WTC11 (cell line): ENCODE results near the gene UCHL5. TPM values are rescaled to one million over a fixed set of nuclear protein-coding genes. Genes with fewer than 3 reads are reported as not detected.
A peak's percentile ranks its signal among the peaks of the same experiment; 100 is the strongest.

Source experiments
- ATAC-seq: fragments of 200-7000 bp; cut with Tn5 transposase; 2 replicates; pipeline ENCODE4 v1.10.0; 2021; ENCODE audit warnings: mild to moderate bottlenecking, moderate library complexity
- CTCF ChIA-PET: fragments of 300-600 bp; sonication (Branson Sonifier 250); formaldehyde crosslinking; loops from one replicate; lab custom pipeline; 2021; ENCODE audit warnings: antibody characterized with exemption; lab: Charles Lee
- POLR2A ChIA-PET: fragments of 350-600 bp; sonication (Branson Sonifier 250); formaldehyde crosslinking; loops from one replicate; lab custom pipeline; 2021; ENCODE audit warnings: antibody characterized with exemption; lab: Charles Lee
- DNase-seq: peaks from one replicate; pipeline ENCODE4 v3.0.0; 2021; ENCODE audit warnings: low spot score
- H3K27ac Mint-ChIP-seq: 2 replicates; pipeline ENCODE4 v1.8.0; 2021; ENCODE audit warnings: mixed read lengths
- H3K27me3 Mint-ChIP-seq: 2 replicates; pipeline ENCODE4 v1.8.0; 2021; ENCODE audit warnings: low read depth, mild to moderate bottlenecking, moderate library complexity, mixed read lengths
- H3K36me3 Mint-ChIP-seq: 2 replicates; pipeline ENCODE4 v1.8.0; 2021; ENCODE audit warnings: mixed read lengths
- H3K4me1 Mint-ChIP-seq: 2 replicates; pipeline ENCODE4 v1.8.0; 2022; ENCODE audit warnings: mixed read lengths
- H3K4me3 Mint-ChIP-seq: 2 replicates; pipeline ENCODE4 v1.8.0; 2021; ENCODE audit warnings: mild to moderate bottlenecking, moderate library complexity, mixed read lengths
- H3K9me3 Mint-ChIP-seq: 2 replicates; pipeline ENCODE4 v1.8.0; 2021; ENCODE audit warnings: mixed read lengths
- ATF1 ChIP-seq: sonication (generic); formaldehyde crosslinking; IDR thresholded peaks from 2 replicates; pipeline ENCODE4 v1.8.1; 2023; ENCODE audit warnings: mild to moderate bottlenecking, moderate library complexity, missing genetic modification reagents
- CBFB ChIP-seq: sonication (generic); formaldehyde crosslinking; IDR thresholded peaks from 2 replicates; pipeline ENCODE4 v1.8.1; 2022; ENCODE audit warnings: mild to moderate bottlenecking, low read depth, missing genetic modification reagents
- EMX1 ChIP-seq: fragments of 250-450 bp; sonication (Bioruptor Pico); IDR thresholded peaks from 2 replicates; pipeline ENCODE4 v1.8.0; 2021; ENCODE audit warnings: mild to moderate bottlenecking
- FOXP1 ChIP-seq: sonication (generic); formaldehyde crosslinking; IDR thresholded peaks from 2 replicates; pipeline ENCODE4 v1.8.0; 2022; ENCODE audit warnings: missing genetic modification reagents, mild to moderate bottlenecking, moderate library complexity, borderline replicate concordance
- JAZF1 ChIP-seq: fragments of 250-450 bp; sonication (Bioruptor Pico); IDR thresholded peaks from 2 replicates; pipeline ENCODE4 v1.9.0; 2021; ENCODE audit warnings: moderate library complexity, mild to moderate bottlenecking, inconsistent platforms
- KAT7 ChIP-seq: sonication (generic); formaldehyde crosslinking; IDR thresholded peaks from 2 replicates; pipeline ENCODE4 v1.8.1; 2023; ENCODE audit warnings: missing genetic modification reagents, mild to moderate bottlenecking, borderline replicate concordance
- PREB ChIP-seq: sonication (generic); formaldehyde crosslinking; IDR thresholded peaks from 2 replicates; pipeline ENCODE4 v1.8.1; 2022; ENCODE audit warnings: mild to moderate bottlenecking, missing genetic modification reagents, moderate library complexity, borderline replicate concordance
- PRRX2 ChIP-seq: fragments of 250-450 bp; sonication (Bioruptor Pico); IDR thresholded peaks from 2 replicates; pipeline ENCODE4 v1.8.0; 2021; ENCODE audit warnings: mild to moderate bottlenecking
- TP53 ChIP-seq: sonication (generic); formaldehyde crosslinking; IDR thresholded peaks from 2 replicates; pipeline ENCODE4 v1.8.1; 2023; ENCODE audit warnings: mild to moderate bottlenecking, missing genetic modification reagents
- ZNF121 ChIP-seq: sonication (generic); formaldehyde crosslinking; IDR thresholded peaks from 2 replicates; pipeline ENCODE4 v1.8.0; 2023; ENCODE audit warnings: missing genetic modification reagents
- ZNF281 ChIP-seq: sonication (generic); formaldehyde crosslinking; IDR thresholded peaks from 2 replicates; pipeline ENCODE4 v1.8.0; 2023; ENCODE audit warnings: mild to moderate bottlenecking, missing genetic modification reagents
- ZNF416 ChIP-seq: fragments of 250-450 bp; sonication (Bioruptor Pico); IDR thresholded peaks from 2 replicates; pipeline ENCODE4 v1.9.0; 2021; ENCODE audit warnings: mild to moderate bottlenecking, inconsistent platforms
- ZNF423 ChIP-seq: fragments of 250-450 bp; sonication (Bioruptor Pico); IDR thresholded peaks from 2 replicates; pipeline ENCODE4 v2.1.2; 2022; ENCODE audit warnings: mild to moderate bottlenecking, moderate library complexity
- total RNA-seq: library from RNA; stranded (reverse); gene quantifications from 3 replicates; pipeline ENCODE4 v1.2.3, GENCODE V29; 2021
- TF ChIP-seq, protein P1 (sequence below): fragments of 200-600 bp; IDR thresholded peaks from 2 replicates; pipeline ENCODE4 v1.8.0; 2022; ENCODE audit warnings: antibody characterized with exemption
- TF ChIP-seq, protein P2 (sequence below): fragments of 250-450 bp; sonication (Bioruptor Pico); IDR thresholded peaks from 2 replicates; pipeline ENCODE4 v1.9.0; 2021; ENCODE audit warnings: mild to moderate bottlenecking
- TF ChIP-seq, protein P3 (sequence below): fragments of 250-450 bp; sonication (Bioruptor Pico); IDR thresholded peaks from 2 replicates; pipeline ENCODE4 v1.8.0; 2021; ENCODE audit warnings: mild to moderate bottlenecking
- TF ChIP-seq, protein P4 (sequence below): sonication (generic); formaldehyde crosslinking; IDR thresholded peaks from 2 replicates; pipeline ENCODE4 v1.8.0; 2022; ENCODE audit warnings: mild to moderate bottlenecking, missing genetic modification reagents
- TF ChIP-seq, protein P5 (sequence below): sonication (generic); formaldehyde crosslinking; IDR thresholded peaks from 2 replicates; pipeline ENCODE4 v1.8.0; 2022; ENCODE audit warnings: mild to moderate bottlenecking, missing genetic modification reagents
- TF ChIP-seq, protein P6 (sequence below): sonication (generic); formaldehyde crosslinking; IDR thresholded peaks from 2 replicates; pipeline ENCODE4 v1.8.0; 2023; ENCODE audit warnings: missing genetic modification reagents

Gene UCHL5
- total RNA-seq, 1 experiment from 2014 or later = 41.5 TPM

GRCh38 chr1:192994141-192994540, 65.0 kb downstream of the UCHL5 start:
- CTCF ChIA-PET = no interaction called here
- no peak for ATAC-seq
- H3K27ac Mint-ChIP-seq = no peak overlapping the region
- DNase-seq = no peak
- TF ChIP-seq ZNF423 (no peak), ZNF121 (CRISPR knock-in tag) (no peak), EMX1 (CRISPR knock-in tag) (no peak), JAZF1 (CRISPR knock-in tag) (no peak), PREB (CRISPR knock-in tag) (no peak), TP53 (CRISPR knock-in tag) (no peak), PRRX2 (no peak), FOXP1 (CRISPR knock-in tag) (no peak), ZNF281 (CRISPR knock-in tag) (no peak)
- TF ChIP-seq, protein P1, sequence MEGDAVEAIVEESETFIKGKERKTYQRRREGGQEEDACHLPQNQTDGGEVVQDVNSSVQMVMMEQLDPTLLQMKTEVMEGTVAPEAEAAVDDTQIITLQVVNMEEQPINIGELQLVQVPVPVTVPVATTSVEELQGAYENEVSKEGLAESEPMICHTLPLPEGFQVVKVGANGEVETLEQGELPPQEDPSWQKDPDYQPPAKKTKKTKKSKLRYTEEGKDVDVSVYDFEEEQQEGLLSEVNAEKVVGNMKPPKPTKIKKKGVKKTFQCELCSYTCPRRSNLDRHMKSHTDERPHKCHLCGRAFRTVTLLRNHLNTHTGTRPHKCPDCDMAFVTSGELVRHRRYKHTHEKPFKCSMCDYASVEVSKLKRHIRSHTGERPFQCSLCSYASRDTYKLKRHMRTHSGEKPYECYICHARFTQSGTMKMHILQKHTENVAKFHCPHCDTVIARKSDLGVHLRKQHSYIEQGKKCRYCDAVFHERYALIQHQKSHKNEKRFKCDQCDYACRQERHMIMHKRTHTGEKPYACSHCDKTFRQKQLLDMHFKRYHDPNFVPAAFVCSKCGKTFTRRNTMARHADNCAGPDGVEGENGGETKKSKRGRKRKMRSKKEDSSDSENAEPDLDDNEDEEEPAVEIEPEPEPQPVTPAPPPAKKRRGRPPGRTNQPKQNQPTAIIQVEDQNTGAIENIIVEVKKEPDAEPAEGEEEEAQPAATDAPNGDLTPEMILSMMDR = no peak
- TF ChIP-seq, protein P2, sequence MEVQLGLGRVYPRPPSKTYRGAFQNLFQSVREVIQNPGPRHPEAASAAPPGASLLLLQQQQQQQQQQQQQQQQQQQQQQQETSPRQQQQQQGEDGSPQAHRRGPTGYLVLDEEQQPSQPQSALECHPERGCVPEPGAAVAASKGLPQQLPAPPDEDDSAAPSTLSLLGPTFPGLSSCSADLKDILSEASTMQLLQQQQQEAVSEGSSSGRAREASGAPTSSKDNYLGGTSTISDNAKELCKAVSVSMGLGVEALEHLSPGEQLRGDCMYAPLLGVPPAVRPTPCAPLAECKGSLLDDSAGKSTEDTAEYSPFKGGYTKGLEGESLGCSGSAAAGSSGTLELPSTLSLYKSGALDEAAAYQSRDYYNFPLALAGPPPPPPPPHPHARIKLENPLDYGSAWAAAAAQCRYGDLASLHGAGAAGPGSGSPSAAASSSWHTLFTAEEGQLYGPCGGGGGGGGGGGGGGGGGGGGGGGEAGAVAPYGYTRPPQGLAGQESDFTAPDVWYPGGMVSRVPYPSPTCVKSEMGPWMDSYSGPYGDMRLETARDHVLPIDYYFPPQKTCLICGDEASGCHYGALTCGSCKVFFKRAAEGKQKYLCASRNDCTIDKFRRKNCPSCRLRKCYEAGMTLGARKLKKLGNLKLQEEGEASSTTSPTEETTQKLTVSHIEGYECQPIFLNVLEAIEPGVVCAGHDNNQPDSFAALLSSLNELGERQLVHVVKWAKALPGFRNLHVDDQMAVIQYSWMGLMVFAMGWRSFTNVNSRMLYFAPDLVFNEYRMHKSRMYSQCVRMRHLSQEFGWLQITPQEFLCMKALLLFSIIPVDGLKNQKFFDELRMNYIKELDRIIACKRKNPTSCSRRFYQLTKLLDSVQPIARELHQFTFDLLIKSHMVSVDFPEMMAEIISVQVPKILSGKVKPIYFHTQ = no peak
- TF ChIP-seq, protein P3, sequence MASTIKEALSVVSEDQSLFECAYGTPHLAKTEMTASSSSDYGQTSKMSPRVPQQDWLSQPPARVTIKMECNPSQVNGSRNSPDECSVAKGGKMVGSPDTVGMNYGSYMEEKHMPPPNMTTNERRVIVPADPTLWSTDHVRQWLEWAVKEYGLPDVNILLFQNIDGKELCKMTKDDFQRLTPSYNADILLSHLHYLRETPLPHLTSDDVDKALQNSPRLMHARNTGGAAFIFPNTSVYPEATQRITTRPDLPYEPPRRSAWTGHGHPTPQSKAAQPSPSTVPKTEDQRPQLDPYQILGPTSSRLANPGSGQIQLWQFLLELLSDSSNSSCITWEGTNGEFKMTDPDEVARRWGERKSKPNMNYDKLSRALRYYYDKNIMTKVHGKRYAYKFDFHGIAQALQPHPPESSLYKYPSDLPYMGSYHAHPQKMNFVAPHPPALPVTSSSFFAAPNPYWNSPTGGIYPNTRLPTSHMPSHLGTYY (CRISPR knock-in tag) = no peak
- TF ChIP-seq, protein P4, sequence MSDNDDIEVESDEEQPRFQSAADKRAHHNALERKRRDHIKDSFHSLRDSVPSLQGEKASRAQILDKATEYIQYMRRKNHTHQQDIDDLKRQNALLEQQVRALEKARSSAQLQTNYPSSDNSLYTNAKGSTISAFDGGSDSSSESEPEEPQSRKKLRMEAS (CRISPR knock-in tag) = no peak
- TF ChIP-seq, all 79 proteins: peak for 0
- no peaks in the 10 kb centered on the region for H3K4me1 Mint-ChIP-seq
- POLR2A ChIA-PET = no interaction called here
- no peaks in the 10 kb centered on the region; the same call in 1 of the 2 replicates for H3K27me3 Mint-ChIP-seq
- peaks cover 31% of the 10 kb centered on the region for H3K36me3 Mint-ChIP-seq
- no peak overlapping the region for H3K4me3 Mint-ChIP-seq
- peaks cover 33% of the 10 kb centered on the region for H3K9me3 Mint-ChIP-seq

- DNase-seq = no peak
- ATAC-seq = no peak
- CTCF ChIA-PET = no interaction called here
- Mint-ChIP-seq H3K4me3 (no peak overlapping the region), H3K27me3 (no peaks in the 10 kb centered on the region; the same call in 1 of the 2 replicates), H3K9me3 (peaks cover 27% of the 10 kb centered on the region), H3K27ac (peak overlapping the region; percentile 60), H3K36me3 (peaks cover 25% of the 10 kb centered on the region), H3K4me1 (no peaks in the 10 kb centered on the region)
- POLR2A ChIA-PET = no interaction called here
- TF ChIP-seq KAT7 (CRISPR knock-in tag) = no peak
- no peak for TF ChIP-seq FOXP1 (CRISPR knock-in tag)
- TF ChIP-seq CBFB (CRISPR knock-in tag) = no peak
- TF ChIP-seq ZNF416 (CRISPR knock-in tag) = no peak
- TF ChIP-seq, protein P5, sequence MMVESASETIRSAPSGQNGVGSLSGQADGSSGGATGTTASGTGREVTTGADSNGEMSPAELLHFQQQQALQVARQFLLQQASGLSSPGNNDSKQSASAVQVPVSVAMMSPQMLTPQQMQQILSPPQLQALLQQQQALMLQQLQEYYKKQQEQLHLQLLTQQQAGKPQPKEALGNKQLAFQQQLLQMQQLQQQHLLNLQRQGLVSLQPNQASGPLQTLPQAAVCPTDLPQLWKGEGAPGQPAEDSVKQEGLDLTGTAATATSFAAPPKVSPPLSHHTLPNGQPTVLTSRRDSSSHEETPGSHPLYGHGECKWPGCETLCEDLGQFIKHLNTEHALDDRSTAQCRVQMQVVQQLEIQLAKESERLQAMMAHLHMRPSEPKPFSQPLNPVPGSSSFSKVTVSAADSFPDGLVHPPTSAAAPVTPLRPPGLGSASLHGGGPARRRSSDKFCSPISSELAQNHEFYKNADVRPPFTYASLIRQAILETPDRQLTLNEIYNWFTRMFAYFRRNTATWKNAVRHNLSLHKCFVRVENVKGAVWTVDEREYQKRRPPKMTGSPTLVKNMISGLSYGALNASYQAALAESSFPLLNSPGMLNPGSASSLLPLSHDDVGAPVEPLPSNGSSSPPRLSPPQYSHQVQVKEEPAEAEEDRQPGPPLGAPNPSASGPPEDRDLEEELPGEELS (CRISPR knock-in tag) = no peak
- TF ChIP-seq, protein P3 (CRISPR knock-in tag) = no peak
- no peak for TF ChIP-seq EMX1 (CRISPR knock-in tag)
- TF ChIP-seq ZNF121 (CRISPR knock-in tag) = no peak
- TF ChIP-seq, protein P6, sequence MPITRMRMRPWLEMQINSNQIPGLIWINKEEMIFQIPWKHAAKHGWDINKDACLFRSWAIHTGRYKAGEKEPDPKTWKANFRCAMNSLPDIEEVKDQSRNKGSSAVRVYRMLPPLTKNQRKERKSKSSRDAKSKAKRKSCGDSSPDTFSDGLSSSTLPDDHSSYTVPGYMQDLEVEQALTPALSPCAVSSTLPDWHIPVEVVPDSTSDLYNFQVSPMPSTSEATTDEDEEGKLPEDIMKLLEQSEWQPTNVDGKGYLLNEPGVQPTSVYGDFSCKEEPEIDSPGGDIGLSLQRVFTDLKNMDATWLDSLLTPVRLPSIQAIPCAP (CRISPR knock-in tag) = no peak
- no peak for TF ChIP-seq PRRX2
- TF ChIP-seq ATF1 (CRISPR knock-in tag) = no peak
These were observed 65.6 kb downstream of the UCHL5 start for GRCh38 chr1:192993426-192994085.
